Spleen (tissue), 7 donors: ENCODE data around the gene CDKN3.

ENCODE experiments used
- CTCF ChIP-seq, 11 experiments: fragments of 200-600 bp in 7 of 11; fragments of 450-650 bp in 4 of 11; sonication (generic) in 4 of 11; IDR thresholded peaks in 8 of 11; conservative IDR thresholded peaks in 3 of 11; 1 replicate in 7 of 11; 2 replicates in 4 of 11; pipeline versions ENCODE4 v1.4.0 to v1.8.0; 2016 to 2021; ENCODE audit warnings: antibody characterized with exemption in 11 of 11, inconsistent platforms in 4 of 11, mild to moderate bottlenecking in 1 of 11
- POLR2A ChIP-seq, 3 donors: fragments of 450-650 bp; IDR thresholded peaks; one replicate each; pipeline ENCODE4 v1.5.1; 2017; ENCODE audit warnings: antibody characterized with exemption in 3 of 3, mild to moderate bottlenecking in 1 of 3
- POLR2AphosphoS5 ChIP-seq, 3 donors: sonication (generic); formaldehyde crosslinking; IDR thresholded peaks; one replicate each; pipeline ENCODE4 v1.5.1; 2017; ENCODE audit warnings: antibody characterized with exemption in 3 of 3
- donor health status: DM: no; HTN: no; CAD: no; lungs with moderate emphysema.
- donor health status: DM: no; HTN: no; CAD: no.
- donor health status: DM: no; HTN: no; CAD: no.

- TF ChIP-seq POLR2AphosphoS5 (IDR thresholded peaks at IDR 0.05) (no peak), CTCF (IDR thresholded peaks at IDR 0.05 in 8 of 11, conservative IDR thresholded peaks at IDR 0.05 in 3 of 11) (no peak), POLR2A (IDR thresholded peaks at IDR 0.05) (no peak)
Measured at GRCh38 chr14:54369343-54369742, 27.5 kb upstream of the CDKN3 start.
